ENCODE measurements around the gene KIF18B. TPM values are rescaled to one million over a fixed set of nuclear protein-coding genes. Genes with fewer than 3 reads are reported as not detected.

The KIF18B gene
- total RNA-seq, 1 experiment from 2014 or later = 21.2 TPM

- DNase-seq (ENCODE audit: low read depth) = no peak
- in situ Hi-C loops (cut with HindIII; ENCODE audit: low pct_unique_long_range_greater_than_20kb, low sequenced_read_pairs) = no loop called here
Observed at GRCh38 chr17:44925731-44926697, 21.6 kb downstream of the KIF18B start.

DNA sequence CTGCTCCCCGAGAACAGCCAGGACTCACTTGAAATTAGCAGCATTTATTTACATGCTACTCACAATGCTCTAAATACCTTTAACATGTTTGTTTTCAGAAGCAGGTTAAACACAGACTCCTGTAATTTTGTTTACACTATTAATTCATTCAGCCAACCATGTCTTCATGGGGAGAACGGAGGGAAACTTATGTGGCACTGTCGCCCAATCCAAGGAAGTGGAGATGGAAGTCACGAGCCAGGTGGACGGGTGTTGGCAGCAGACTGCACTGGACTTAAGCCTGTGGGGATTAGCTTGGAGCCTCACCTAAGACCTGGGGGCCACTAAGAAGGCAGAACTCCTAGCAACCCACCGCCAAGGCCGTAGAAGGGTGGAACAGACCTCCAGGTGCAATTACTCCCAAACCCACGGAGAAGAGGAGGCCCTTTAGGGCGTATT lies 23.4 kb downstream of the KIF18B start:
- DNase-seq (ENCODE audit: low read depth) = no peak
- in situ Hi-C loops (cut with HindIII; ENCODE audit: low pct_unique_long_range_greater_than_20kb, low sequenced_read_pairs) = no loop called here

DNA sequence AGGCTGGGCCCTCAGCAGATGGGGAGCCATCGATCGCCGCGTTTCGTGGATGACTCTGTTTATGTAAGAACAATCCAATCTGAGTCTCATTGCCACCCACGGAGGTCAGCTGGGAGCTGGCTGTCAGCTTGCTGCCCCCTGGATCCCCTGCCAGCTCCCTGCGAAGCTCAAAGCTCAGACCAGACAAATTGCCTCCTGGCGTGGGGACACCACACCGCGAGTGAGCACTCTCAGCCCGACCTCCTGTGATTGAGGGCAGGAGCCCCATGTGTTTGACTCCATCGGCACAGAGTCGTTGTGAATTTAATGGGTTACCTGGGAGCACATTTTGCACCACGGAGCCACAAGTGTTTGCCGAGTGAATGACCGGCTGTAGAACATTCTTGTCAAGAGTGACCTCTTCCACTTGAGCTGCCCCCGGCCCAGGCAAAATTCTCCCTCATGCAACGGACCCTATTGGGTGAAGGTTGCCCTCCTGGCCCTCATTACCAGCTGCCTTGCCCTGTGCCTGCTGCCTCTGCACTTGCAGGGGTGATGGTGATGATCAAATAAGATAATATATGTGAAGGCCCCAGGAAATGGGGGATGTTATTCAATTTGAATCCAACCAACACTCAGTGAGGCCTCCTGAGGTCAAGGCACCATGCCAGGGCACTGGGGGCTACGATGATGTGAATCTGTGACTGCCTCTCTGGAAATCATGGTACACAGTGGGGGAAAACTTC lies 24.7 kb downstream of the KIF18B start:
- in situ Hi-C loops (cut with HindIII; ENCODE audit: low pct_unique_long_range_greater_than_20kb, low sequenced_read_pairs) = no loop called here
- DNase-seq (ENCODE audit: low read depth) = no peak

- DNase-seq (ENCODE audit: low read depth) = no peak
- in situ Hi-C loops (cut with HindIII; ENCODE audit: low pct_unique_long_range_greater_than_20kb, low sequenced_read_pairs) = no loop called here
Observed at GRCh38 chr17:44922136-44922535, 25.4 kb downstream of the KIF18B start.

- no peak for DNase-seq (ENCODE audit: low read depth)
- in situ Hi-C loops (cut with HindIII; ENCODE audit: low pct_unique_long_range_greater_than_20kb, low sequenced_read_pairs) = no loop called here
Observed at GRCh38 chr17:44921122-44921882, 26.3 kb downstream of the KIF18B start.

- in situ Hi-C loops (cut with HindIII; ENCODE audit: low pct_unique_long_range_greater_than_20kb, low sequenced_read_pairs) = no loop called here
- DNase-seq (ENCODE audit: low read depth) = no peak
Observed at GRCh38 chr17:44920565-44920940, 27.0 kb downstream of the KIF18B start.

- peak; percentile 65 for DNase-seq (ENCODE audit: low read depth)
- in situ Hi-C loops (cut with HindIII; ENCODE audit: low pct_unique_long_range_greater_than_20kb, low sequenced_read_pairs) = no loop called here
Observed at GRCh38 chr17:44919885-44920564, 27.5 kb downstream of the KIF18B start.

- no peak for DNase-seq (ENCODE audit: low read depth)
- in situ Hi-C loops (cut with HindIII; ENCODE audit: low pct_unique_long_range_greater_than_20kb, low sequenced_read_pairs) = no loop called here
Observed at GRCh38 chr17:44919411-44919810, 28.2 kb downstream of the KIF18B start.

DNA sequence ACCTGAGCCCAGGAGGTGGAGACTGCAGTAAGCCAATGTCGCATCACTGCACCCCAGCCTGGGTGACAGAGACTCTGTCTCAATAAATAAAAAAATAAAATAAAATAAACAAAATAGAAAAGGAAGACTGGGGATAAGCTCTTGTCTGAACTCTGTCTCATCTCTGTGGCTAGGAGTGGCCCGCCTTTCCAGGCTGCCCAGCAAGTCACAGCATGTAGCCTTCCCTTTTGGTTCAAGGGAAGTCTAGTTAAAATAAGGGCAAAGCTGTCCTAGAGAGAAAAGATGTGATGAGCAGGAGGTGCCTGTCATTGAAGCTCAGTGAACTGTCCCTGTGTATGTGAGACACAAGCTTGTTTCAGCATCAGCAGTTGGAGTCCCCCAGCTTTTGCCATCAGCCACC lies 29.6 kb downstream of the KIF18B start:
- in situ Hi-C loops (cut with HindIII; ENCODE audit: low pct_unique_long_range_greater_than_20kb, low sequenced_read_pairs) = no loop called here
- DNase-seq (ENCODE audit: low read depth) = no peak

DNA sequence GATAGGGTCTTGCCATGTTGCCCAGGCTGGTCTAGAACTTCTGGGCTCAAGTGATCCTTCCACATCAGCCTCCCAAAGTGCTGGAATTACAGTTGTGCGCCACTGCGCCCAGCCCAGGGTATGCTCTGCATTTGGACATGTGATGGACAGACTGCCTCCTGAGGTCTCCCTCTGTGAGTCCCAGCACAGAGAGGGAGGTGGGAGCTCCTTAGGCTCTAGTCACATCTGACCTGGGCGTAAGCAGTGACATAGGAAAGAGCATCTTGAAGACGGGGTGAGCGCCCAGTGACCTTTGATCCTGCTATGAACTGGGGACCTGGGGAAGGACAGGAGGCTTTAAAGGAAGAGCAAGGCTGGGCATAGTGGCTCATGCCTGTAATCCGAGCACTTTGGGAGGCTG lies 30.1 kb downstream of the KIF18B start:
- DNase-seq (ENCODE audit: low read depth) = no peak
- in situ Hi-C loops (cut with HindIII; ENCODE audit: low pct_unique_long_range_greater_than_20kb, low sequenced_read_pairs) = no loop called here

GRCh38 chr17:44916781-44917241 lies 30.8 kb downstream of the KIF18B start:
- in situ Hi-C loops (cut with HindIII; ENCODE audit: low pct_unique_long_range_greater_than_20kb, low sequenced_read_pairs) = no loop called here

GRCh38 chr17:44915862-44916780 lies 31.5 kb downstream of the KIF18B start:
- in situ Hi-C loops (cut with HindIII; ENCODE audit: low pct_unique_long_range_greater_than_20kb, low sequenced_read_pairs) = no loop called here
- DNase-seq (ENCODE audit: low read depth) = no peak

More at GRCh38 chr17:44916781-44917241, 30.8 kb downstream of the KIF18B start:
- no peak for DNase-seq (ENCODE audit: low read depth)

GRCh38 chr17:44915321-44915726 lies 32.2 kb downstream of the KIF18B start, which contains the start of gene GFAP:
GFAP (minus strand) TSS chr17:44915500; CDS start chr17:44915486, 14 bp downstream.
- no peak for DNase-seq (ENCODE audit: low read depth)
- in situ Hi-C loops (cut with HindIII; ENCODE audit: low pct_unique_long_range_greater_than_20kb, low sequenced_read_pairs) = no loop called here

- in situ Hi-C loops (cut with HindIII; ENCODE audit: low pct_unique_long_range_greater_than_20kb, low sequenced_read_pairs) = no loop called here
- DNase-seq (ENCODE audit: low read depth) = no peak
Observed at GRCh38 chr17:44914698-44915271, 32.8 kb downstream of the KIF18B start.

DNA sequence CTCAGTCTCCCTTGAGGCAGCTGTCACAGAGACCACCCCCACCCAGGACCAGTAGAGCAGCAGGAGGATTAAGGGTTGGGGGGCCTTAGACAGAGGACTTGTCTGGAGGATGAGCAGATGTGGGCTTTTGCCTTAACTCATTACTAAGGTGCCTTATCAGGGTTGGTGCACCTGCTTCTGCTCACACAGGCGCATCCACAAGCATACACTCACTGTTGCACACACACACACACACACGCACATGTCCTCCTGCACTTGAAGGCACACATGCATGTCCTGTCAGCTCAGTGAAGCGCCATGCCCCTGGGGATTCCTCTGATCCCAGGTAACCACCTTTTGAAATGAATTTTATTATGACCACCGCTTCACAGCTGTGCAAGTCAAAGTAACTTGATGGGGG lies 33.4 kb downstream of the KIF18B start:
- DNase-seq (ENCODE audit: low read depth) = no peak
- in situ Hi-C loops (cut with HindIII; ENCODE audit: low pct_unique_long_range_greater_than_20kb, low sequenced_read_pairs) = no loop called here

GRCh38 chr17:44913676-44914075 lies 33.9 kb downstream of the KIF18B start:
- DNase-seq (ENCODE audit: low read depth) = no peak
- in situ Hi-C loops (cut with HindIII; ENCODE audit: low pct_unique_long_range_greater_than_20kb, low sequenced_read_pairs) = no loop called here

All from Caki2 (cell line).